Measurements from ENCODE around the gene UBA52.

- TF ChIP-seq EP300 (IDR thresholded peaks at IDR 0.05; ENCODE audit: borderline replicate concordance in 1 of 2, low read depth in 2 of 2, low read length in 2 of 2), result no peak
- no peak for TF ChIP-seq RBBP5 (IDR thresholded peaks at IDR 0.05; ENCODE audit: borderline replicate concordance, low read depth, low read length)
- TF ChIP-seq CTCF (IDR thresholded peaks at IDR 0.05; ENCODE audit: control extremely low read depth in 1 of 3, insufficient read depth in 1 of 3, low read depth in 1 of 3, low read length in 3 of 3), result no peak
Measured at GRCh38 chr19:18626906-18627305, 55.2 kb downstream of the UBA52 start.
